Activated CD8-positive, alpha-beta memory T cell treated with anti-CD3 and anti-CD28 coated beads for 36 hours (primary cell): ENCODE data around the gene SCARF2. TPM values are rescaled to one million over a fixed set of nuclear protein-coding genes. Genes with fewer than 3 reads are reported as not detected.
"Not testable (repeated sequence)": the region's sequence is repeated elsewhere in the genome, so short reads cannot be mapped to it uniquely, and the experiment has no call there.

Source experiments
- CTCF ChIA-PET: fragments of 350-600 bp; sonication (Branson Sonifier 250); formaldehyde crosslinking; loops from one replicate; lab custom pipeline; 2021; ENCODE audit warnings: antibody characterized with exemption; lab: Charles Lee
- POLR2A ChIA-PET: fragments of 350-600 bp; sonication (Branson Sonifier 250); formaldehyde crosslinking; loops from one replicate; lab custom pipeline; 2021; ENCODE audit warnings: antibody characterized with exemption; lab: Charles Lee
- total RNA-seq, 2 experiments: library from RNA; stranded (reverse); gene quantifications; one replicate each; pipeline ENCODE4 v1.2.3, GENCODE V29; 2021

The SCARF2 gene
- total RNA-seq, 2 experiments from 2014 or later = 0.08 to 0.21 TPM

DNA sequence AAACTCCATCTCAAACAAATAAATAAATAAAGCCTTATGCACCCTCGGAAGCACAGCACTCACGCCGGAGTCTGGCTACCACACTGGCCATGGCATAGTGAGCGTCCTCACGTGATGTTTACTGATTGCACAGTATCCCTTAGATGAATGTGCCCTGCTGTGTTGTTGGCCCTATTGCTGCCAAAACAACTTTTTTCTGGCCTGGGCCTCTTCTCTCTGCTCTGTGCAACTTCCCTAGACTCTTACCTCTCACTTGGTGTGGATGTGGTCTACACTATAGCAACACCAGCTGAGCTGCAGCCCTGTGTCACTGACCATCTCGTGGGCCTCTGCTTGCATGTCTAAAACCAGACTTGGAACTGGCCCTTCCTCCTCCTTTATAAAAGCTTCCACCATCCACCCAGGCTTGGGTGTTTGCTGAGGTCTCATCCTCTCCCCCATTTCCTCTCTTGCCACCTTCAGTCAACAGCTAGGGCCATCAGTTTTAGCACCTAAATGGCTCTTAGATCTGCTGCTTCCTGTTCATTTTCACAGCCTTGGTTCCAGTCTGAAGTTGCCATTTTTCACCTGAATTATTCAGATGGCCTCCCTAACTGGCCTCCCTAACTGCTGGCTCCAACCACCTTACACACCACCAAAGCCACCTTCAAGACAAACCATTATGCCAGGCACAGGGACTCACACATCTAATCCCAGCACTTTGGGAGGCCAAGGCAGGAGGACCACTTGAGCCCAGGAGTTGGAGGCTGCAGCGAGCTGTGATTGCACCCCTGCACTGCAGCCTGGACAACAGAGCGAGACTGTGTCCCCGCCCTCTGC is 34.5 kb downstream of the SCARF2 start:
- ChIA-PET CTCF (interaction anchor here (1.1 kb wide), 1 partner anchor 15 kb away, joined by 3 read pairs; no protein-coding TSS in a partner anchor), POLR2A (no interaction called here)

DNA sequence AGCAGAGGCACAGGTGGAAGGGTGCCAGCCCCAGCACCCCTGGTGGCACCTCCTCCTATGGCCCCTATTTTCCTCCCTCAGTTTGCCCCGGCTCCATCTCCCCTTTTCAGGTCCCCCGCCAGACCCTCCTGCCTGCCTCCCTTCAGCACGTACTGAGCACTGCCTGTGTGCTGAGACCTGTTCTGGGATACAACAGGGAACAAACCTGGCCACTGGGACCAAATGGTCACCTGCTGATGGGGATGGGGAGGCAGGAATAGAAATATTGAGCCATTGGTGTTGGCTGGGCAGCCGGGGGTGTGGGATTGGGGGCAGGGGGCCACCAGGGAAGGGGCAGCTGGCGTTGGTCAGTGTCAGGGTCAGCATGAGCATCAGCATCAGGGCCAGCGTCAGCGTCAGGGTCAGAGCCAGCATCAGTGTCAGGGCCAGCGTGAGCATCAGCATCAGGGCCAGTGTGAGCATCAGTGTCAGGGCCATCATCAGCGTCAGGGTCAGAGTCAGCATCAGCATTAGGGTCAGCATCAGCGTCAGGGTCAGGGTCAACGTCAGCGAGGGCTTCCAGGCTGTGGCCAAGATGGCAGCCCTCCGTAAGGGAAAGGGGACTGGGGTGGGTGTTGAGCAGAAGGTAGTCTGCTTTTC is 36.1 kb downstream of the SCARF2 start:
- POLR2A ChIA-PET = no interaction called here
- CTCF ChIA-PET = no interaction called here

DNA sequence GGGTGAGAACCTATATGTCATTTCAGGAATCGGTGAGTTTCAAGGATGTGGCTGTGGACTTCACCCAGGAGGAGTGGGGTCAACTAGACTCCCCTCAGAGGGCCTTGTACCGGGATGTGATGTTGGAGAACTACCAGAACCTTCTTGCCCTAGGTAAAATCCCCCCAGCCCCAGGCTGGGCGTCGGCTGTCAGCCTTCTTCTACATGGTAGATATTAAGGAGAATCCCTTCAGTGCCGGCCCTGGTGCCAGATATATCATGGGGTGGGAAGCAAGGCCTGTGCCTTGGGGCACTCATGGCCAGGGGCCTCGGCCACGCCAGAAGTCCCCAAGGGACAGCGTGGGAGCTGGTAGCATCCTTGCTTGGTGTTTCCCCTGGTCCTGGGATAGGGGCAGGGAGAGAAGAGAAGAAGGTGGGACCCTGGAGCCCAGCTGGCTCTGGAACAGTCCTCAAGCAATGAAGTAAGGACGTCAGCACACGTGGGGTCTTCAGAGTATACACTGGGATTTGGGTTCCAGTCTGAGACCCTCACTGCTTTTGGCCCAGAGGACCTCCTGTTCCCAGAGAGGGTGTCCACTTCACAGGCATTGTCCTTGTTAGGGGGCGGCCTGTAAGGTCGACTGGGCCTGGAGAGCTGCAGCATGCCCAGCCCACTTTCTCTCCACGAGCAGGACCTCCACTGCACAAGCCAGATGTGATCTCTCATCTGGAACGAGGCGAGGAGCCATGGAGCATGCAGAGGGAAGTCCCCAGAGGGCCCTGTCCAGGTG is 36.8 kb downstream of the SCARF2 start:
- ChIA-PET CTCF (no interaction called here), POLR2A (no interaction called here)

DNA sequence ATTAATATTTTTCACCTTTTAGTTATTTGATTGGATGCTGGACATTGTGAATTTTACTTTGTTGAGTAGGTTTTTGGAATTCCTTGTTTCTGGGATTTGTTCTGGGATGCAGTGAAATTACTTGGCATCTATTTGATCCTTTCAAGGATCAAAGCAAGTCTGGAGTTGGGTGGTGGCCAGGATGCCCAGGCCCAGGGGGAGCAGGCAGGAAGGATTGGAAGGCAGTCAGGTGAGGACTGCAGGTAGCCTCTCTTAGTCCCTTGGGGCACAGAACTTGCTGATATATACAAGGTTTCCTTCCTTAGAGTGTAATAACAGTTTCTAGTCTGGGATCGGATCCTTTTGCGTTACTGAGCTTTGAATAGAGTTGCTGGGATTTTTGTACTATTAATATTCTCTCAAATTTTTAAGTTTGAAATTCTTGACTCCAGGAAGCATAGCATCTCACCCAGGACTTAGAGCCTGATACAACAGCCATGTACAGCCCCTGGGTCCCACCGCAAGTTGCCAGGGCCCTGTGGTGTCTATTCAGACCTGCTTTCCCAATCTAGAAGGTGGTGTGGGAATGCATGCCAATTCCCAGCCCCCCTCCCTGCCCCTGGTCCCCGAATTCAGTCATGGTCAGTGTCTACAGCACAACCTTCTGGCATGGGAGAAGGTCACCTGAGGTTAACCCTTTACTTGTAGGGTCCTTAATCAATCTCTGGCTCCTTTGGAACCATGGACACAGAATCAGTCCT is 37.6 kb downstream of the SCARF2 start:
- CTCF ChIA-PET = no interaction called here
- POLR2A ChIA-PET = no interaction called here

DNA sequence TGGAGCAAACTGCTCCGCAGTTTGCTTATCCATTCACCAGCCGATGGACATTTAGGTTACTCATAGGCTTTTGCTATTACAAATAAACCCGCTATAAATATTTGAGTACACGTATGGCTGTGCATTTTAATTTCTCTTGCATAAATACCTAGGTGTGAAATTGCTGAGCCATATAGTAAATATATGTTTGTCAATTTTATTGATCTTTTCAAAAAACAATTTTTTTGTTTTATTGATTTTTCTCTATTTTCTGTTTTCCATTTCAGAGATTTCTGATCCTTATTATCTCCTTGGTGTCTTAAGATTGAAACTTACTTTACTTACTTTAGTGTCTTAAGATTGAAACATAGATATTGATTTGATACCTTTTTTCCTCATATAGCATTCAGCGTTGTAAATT is 39.2 kb downstream of the SCARF2 start:
- CTCF ChIA-PET = no interaction called here
- POLR2A ChIA-PET = no interaction called here

DNA sequence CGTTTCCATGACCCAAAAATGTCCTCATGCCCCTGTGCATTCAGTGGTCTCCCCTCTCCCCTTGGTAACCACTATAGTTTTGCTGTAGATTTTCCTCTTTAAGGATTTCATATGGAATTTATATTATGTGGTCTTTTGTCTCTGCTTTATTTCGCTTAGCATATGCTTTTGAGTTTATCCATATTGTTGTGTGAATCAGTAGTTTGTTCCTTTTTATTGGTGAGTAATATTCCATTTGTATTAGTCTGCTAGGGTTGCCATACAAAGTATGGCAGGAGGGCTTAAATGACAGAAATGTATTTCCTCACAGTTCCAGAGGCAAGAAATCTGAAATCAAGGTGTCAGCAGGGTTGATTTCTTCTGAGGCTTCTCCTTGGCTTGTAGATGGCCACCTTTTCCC is 40.1 kb downstream of the SCARF2 start:
- ChIA-PET CTCF (no interaction called here), POLR2A (interaction anchor here (0.6 kb wide), 1 partner anchor 78 kb away, joined by 4 read pairs; no protein-coding TSS in a partner anchor)

DNA sequence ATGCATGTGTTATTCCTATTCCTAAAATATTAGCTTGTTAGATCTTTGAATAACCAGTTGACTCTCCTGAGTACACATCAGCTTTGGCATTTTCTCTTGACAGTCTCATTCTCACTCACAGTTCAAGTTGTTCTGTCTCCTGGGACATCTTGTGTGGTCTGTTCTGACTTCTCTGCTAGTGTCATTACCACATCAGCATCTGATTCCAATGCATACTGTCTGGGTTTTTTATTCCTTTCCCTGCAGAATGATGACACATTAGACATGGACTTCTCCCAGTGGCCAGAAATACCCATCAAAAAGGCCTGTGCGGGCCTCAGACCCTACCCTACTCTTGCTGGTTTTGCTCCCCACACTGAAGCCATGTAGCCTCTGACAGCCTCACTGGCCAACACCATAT is 41.0 kb downstream of the SCARF2 start:
- ChIA-PET POLR2A (interaction anchor here (0.6 kb wide), 1 partner anchor 77 kb away, joined by 4 read pairs; no protein-coding TSS in a partner anchor), CTCF (interaction anchor here (0.7 to 1.2 kb wide), 2 partner anchors 21 to 386 kb away, joined by 3 read pairs; no protein-coding TSS in a partner anchor)

DNA sequence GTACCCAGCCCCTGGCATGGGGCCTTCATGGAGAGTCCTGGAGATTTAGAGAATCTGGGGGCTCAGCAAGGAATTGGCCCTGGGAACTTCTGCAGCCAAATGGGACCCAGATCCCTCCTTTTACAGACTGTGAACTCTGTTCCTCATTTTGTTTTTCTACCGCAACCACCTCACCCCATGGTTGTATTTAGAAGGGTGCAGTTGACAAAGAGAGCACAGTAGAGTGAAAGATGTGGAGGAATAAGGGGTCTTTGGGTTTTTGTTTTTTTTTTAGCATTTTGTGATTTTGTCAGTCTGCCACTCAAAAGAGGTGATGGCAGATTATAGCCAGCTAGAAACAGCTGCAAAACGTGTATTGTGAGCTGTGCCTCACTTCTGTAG is 41.7 kb downstream of the SCARF2 start:
- CTCF ChIA-PET = interaction anchor here (0.7 to 1.2 kb wide), 2 partner anchors 22 to 387 kb away, joined by 3 read pairs; no protein-coding TSS in a partner anchor
- POLR2A ChIA-PET = no interaction called here

DNA sequence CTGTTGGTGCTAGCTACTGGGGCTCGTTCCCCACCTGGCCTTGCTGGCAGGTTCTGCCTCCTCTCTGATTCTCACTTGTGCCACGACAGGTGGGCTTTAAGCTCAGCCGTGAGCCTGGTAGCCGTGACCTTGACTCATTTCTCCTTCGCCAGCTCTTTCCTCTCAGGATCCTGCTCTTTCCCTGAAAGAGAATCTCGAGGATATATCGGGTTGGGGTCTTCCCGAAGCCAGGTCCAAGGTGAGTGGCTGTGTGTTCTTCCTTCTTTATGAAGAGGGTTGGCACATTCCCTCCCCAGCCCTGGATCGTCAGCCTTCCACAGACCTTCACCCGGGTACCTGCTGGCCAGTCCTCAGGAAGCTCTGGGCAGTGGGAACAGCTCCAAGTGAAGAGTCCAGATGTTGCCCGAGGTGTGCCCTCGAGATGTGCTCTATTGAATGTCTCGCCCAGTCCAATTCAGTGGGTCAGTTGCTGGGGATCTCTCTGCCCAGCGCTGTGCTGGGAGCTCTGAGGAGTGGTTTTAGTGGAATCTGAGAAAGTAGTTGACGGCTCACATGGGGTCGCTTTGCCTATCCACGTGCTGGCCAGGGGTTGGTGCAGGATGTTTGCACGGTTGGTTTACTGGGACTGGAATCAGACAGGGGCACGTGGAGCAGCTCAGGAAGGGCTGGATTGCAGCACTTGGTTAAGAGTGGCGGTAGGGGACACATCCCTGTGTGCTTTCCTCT is 42.3 kb downstream of the SCARF2 start:
- ChIA-PET CTCF (interaction anchor here (1.1 to 1.5 kb wide), 4 partner anchors 23 to 239 kb away, joined by 3 to 6 read pairs (median 4); no protein-coding TSS in a partner anchor), POLR2A (no interaction called here)

DNA sequence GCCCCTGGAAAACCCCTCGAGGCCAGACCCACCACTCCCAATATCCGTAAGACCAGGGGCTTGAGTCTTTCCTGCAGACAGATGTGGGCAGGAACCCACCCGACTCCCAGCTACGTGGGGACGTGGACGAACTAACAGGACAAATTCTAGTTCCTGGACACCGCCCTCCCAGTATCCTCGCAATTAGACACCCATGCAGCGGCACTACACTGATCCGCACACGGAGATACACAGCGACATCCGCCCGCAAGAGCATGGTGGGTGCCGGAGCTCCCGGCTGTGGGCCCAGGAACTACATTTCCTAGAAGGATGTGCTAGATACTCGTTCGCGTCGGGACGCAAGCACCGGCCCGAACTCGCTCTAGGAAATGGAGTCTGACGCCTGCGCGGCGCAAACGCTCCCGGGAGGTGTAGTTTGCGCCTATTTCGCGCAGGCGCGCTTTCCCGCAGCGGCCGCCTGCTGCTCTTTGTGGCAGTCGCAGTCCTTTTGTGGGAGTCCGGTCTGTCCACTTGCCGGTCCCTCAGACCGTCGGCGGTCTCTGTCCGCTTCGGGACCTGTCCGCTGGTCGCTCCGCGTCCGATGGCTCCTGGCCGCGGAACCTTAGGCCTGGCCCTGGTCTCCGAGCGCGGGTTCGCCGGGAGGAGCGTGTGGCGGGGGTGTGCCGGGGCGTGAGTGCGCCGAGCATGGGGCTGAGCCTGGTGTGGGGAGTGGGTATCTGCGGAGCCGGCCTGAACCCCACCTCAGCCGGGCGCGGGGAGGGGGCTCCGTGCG is 43.7 kb downstream of the SCARF2 start, which contains the start of gene ZNF74:
Gene ZNF74 (plus strand): TSS at position 447 of the 772 bp plus-strand sequence. CDS start 478 bp downstream, outside the sequence.
- ChIA-PET POLR2A (no interaction called here), CTCF (interaction anchor here (0.7 to 1.5 kb wide), 6 partner anchors 10 to 237 kb away, joined by 3 to 6 read pairs (median 4); no protein-coding TSS in a partner anchor)

DNA sequence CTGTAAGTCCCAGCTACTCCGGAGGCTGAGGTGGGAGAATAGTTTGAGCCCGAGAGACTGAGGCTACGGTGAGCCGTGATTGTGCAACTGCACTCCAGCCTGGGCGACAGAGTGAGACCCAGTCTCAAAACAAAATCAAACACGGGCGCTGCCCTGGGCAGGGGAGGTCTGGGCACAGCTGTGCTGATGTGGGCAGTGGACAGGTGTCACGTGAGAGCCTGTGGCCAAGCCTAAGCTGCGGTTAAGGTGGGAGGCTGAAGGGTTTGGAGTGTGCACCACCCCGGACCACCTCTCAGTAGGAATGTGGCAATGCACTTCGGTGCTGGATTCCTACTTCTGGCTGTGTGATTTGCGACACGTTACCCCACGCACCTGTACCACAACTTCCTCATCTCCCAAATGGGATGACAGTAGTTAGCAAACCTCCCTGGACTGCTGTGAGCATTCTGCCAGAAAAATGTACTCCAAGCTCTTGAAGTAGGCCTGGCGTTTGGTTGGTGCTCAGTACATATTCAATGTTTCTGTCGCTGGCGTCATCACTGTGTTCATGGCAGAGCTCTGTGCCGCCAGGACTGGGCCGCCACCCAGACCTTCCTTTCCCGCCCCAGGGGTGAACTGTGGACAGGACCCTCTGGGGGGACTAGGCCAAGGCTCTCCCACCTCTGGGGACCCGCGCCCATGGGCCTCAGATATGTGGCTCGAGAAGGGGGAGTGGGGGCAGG is 44.5 kb downstream of the SCARF2 start:
- ChIA-PET POLR2A (no interaction called here), CTCF (interaction anchor here (1.1 to 1.4 kb wide), 2 partner anchors 9 to 12 kb away, joined by 3 to 4 read pairs; no protein-coding TSS in a partner anchor)

DNA sequence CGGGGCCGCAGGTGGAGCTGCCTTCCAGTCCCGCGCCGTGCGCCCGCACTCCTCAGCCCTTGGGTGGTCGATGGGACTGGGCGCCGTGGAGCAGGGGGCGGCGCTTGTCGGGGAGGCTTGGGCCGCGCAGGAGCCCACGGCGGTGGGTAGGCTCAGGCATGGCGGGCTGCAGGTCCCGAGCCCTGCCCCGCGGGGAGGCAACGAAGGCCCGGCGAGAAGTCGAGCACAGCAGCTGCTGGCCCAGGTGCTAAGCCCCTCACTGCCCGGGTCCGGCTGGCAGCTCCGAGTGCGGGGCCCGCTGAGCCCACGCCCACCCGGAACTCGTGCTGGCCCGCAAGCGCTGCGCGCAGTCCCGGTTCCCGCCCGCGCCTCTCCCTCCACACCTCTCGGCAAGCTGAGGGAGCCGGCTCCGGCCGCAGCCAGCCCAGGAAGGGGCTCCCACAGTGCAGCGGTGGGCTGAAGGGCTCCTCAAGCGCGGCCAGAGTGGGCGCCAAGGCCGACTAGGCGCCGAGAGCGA is 45.2 kb downstream of the SCARF2 start:
- POLR2A ChIA-PET = not testable (repeated sequence)
- CTCF ChIA-PET = interaction anchor here (1.4 kb wide), 1 partner anchor 11 kb away, joined by 3 read pairs; no protein-coding TSS in a partner anchor

DNA sequence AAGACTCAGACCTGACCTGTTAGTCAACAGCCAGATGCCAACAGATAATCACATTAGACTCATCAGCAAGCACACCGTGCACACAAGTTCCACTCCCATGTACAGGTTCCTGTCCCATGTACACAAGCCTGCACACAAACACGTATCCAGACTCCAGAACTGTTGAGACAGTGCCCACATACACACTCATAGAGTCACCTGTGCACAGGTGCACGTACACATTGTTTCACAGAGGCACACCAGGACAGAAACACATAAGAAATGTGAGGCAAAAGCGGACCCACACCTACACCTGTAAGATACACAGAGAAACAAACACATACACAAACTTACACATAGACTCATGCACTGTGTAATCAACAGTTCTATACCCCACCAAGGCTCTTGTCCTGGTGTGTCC is 46.4 kb downstream of the SCARF2 start:
- ChIA-PET POLR2A (no interaction called here), CTCF (no interaction called here)

DNA sequence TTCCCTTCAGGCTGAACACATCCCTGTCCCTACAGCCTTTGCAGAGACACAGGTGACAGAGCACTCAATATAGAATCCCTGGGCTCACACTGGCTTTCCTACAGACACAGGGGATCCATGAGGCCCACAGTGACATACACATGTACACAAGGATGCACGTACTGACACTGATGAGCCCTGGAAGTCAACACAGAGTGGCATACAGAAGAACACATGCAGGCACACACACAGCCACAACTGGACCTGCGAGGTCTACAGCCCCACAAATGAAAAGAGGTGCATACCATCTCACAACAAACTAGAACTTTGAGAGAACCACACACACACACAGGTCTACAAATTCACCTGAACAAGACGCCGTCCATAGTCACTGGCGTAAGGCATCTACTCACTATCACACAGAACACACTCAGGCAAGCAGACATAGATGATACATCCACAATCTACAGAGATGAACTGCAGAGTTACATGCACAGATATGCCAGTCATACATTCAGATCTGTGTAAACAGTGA is 47.2 kb downstream of the SCARF2 start:
- ChIA-PET CTCF (no interaction called here), POLR2A (no interaction called here)

DNA sequence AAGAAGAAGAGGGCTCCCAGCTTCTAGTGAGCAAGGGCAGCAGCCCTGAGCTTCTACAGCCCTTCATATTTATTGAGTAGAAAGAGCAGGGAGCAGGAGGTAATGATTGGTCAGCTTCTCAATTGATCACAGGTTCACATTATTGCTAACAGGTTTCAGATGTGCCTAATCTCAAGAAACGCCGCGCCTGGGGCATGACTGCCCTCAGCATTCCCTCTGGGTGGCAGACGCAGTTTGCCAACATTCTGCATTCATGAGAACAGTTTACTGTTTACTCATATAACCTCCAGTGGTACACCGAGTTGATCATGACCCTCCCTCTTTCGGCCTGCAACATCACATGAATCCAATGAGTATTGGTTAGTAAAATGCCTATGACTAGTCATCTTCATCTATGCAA is 48.3 kb downstream of the SCARF2 start:
- CTCF ChIA-PET = no interaction called here
- POLR2A ChIA-PET = no interaction called here

DNA sequence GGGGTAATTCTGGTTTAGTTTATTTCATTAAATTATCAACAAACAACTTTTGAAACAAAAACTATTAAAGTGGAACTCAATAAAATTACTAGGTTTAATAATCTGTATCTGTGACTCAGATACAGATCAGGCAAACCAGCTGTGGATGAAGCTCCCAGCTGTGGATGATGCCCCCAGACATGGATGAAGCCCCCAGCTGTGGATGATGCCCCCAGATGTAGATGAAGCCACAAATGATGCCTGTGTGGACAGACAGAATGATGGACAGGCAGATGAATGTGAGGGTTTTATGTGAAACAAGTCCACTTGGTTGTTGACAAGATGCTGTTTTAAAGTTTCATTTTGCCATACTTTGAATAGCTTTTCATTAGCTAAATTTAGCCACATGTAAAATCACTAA is 49.4 kb downstream of the SCARF2 start:
- ChIA-PET CTCF (no interaction called here), POLR2A (no interaction called here)
